GM12878 (cell line): ENCODE data around the gene PSAPL1. TPM values are rescaled to one million over a fixed set of nuclear protein-coding genes. Genes with fewer than 3 reads are reported as not detected.

ENCODE experiments used
- ATAC-seq: fragments of 200-7000 bp; cut with Tn5 transposase; 3 replicates; pipeline ENCODE4 v1.9.1; 2020; ENCODE audit warnings: mild to moderate bottlenecking, moderate library complexity
- BruUV-seq: library from RNA; stranded (reverse); fragments of 400-500 nt; replicated peaks from 2 replicates; lab custom pipeline; 2021; lab: Mats Ljungman, UMichigan
- CTCF ChIA-PET: fragments of 300-600 bp; sonication (Branson Sonifier 250); formaldehyde crosslinking; extraction: SDS; loops from one replicate; lab custom pipeline; 2021; ENCODE audit warnings: inconsistent platforms; lab: Yijun Ruan, JAX
- POLR2A ChIA-PET: fragments of 350-600 bp; formaldehyde crosslinking; extraction: SDS; loops from one replicate; lab custom pipeline; 2021; ENCODE audit warnings: inconsistent platforms; lab: Charles Lee
- RAD21 ChIA-PET: fragments of 300-600 bp; sonication (Branson Sonifier 250); formaldehyde crosslinking; loops from one replicate; lab custom pipeline; 2023; ENCODE audit warnings: antibody characterized with exemption; ENCODE audit not compliant: unreplicated experiment; lab: Charles Lee
- SMC1A ChIA-PET: fragments of 300-600 bp; sonication (Branson Sonifier 250); formaldehyde crosslinking; loops from one replicate; lab custom pipeline; 2023; ENCODE audit not compliant: unreplicated experiment, uncharacterized antibody; lab: Charles Lee
- DNase-seq: peaks from one replicate; pipeline ENCODE4 v3.0.0-alpha.2; 2011; ENCODE audit warnings: low read depth, low spot score
- FAIRE-seq: peaks from 3 replicates; lab custom pipeline; 2011; peaks lifted over from hg19 to GRCh38; lab: Jason Lieb, UNC
- H2AFZ ChIP-seq: 2 replicates; pipeline ENCODE4 v1.6.0; 2011; ENCODE audit warnings: low read depth, low read length, control low read depth; ENCODE audit not compliant: control insufficient read depth
- H3K27ac ChIP-seq: 2 replicates; pipeline ENCODE4 v1.5.1; 2011; ENCODE audit warnings: control low read depth; ENCODE audit not compliant: control insufficient read depth, insufficient read depth
- H3K27me3 ChIP-seq, 2 experiments: replicated peaks in 1 of 2; 2 replicates each; pipeline versions ENCODE4 v1.6.0 to v1.6.1; 2011; ENCODE audit warnings: low read length in 1 of 2; ENCODE audit not compliant: control insufficient read depth in 2 of 2, insufficient read depth in 2 of 2
- H3K36me3 ChIP-seq, 2 experiments: 2 replicates each; pipeline ENCODE4 v1.5.1; 2011; ENCODE audit warnings: low read length in 1 of 2; ENCODE audit not compliant: control insufficient read depth in 2 of 2, insufficient read depth in 2 of 2
- H3K4me1 ChIP-seq: 2 replicates; pipeline ENCODE4 v1.6.1; 2011; ENCODE audit warnings: mild to moderate bottlenecking, low read length, moderate library complexity, mixed read lengths; ENCODE audit not compliant: control insufficient read depth, insufficient read depth
- H3K4me2 ChIP-seq: 2 replicates; pipeline ENCODE4 v1.6.0; 2011; ENCODE audit warnings: control low read depth; ENCODE audit not compliant: control insufficient read depth, insufficient read depth
- H3K4me3 ChIP-seq: fragments of 200-600 bp; sonication (generic); 2 replicates; pipeline ENCODE4 v1.5.1; 2016
- H3K79me2 ChIP-seq: 2 replicates; pipeline ENCODE4 v1.6.0; 2011; ENCODE audit warnings: low read length; ENCODE audit not compliant: control insufficient read depth, insufficient read depth
- H3K9ac ChIP-seq: 2 replicates; pipeline ENCODE4 v1.8.0; 2011; ENCODE audit warnings: low read length, control low read depth, mixed read lengths; ENCODE audit not compliant: control insufficient read depth, insufficient read depth
- H3K9me3 ChIP-seq: replicated peaks from 3 replicates; pipeline ENCODE4 v1.5.1; 2011; ENCODE audit warnings: mild to moderate bottlenecking, low read length; ENCODE audit not compliant: control insufficient read depth, insufficient read depth
- H4K20me1 ChIP-seq: 2 replicates; pipeline ENCODE4 v1.6.0; 2011; ENCODE audit not compliant: control insufficient read depth, insufficient read depth
- JUND ChIP-seq: IDR thresholded peaks from 2 replicates; pipeline ENCODE4 v1.6.1; 2012; ENCODE audit warnings: low read depth, mild to moderate bottlenecking, low read length, improper control_type of control experiment, moderate library complexity
- MYB ChIP-seq: fragments of 150-350 bp; IDR thresholded peaks from 2 replicates; pipeline ENCODE4 v1.6.1; 2014; ENCODE audit warnings: mild to moderate bottlenecking, low read depth, low read length, borderline replicate concordance
- NBN ChIP-seq: fragments of 450-650 bp; IDR thresholded peaks from 2 replicates; pipeline ENCODE4 v1.6.1; 2016
- ZBED1 ChIP-seq: IDR thresholded peaks from 2 replicates; pipeline ENCODE4 v1.6.1; 2016; ENCODE audit warnings: borderline replicate concordance
- WGBS: methylation state at CpG from one replicate; pipeline ENCODE4 v1.1.6; 2016; ENCODE audit warnings: low lambda C conversion rate; ENCODE audit not compliant: insufficient replicate concordance, insufficient coverage; ENCODE audit errors: missing lambda C conversion rate; 5-methylcytosine and 5-hydroxymethylcytosine counted together
- in situ Hi-C: fragments of 300-500 bp; cut with MboI; formaldehyde crosslinking; loops from 9 replicates; pipeline ENCODE4 v1.14.3; 2018; ENCODE audit warnings: mixed read lengths
- intact Hi-C: fragments of 100-400 bp; cut with micrococcal nuclease; formaldehyde crosslinking; loops from one replicate; pipeline ENCODE4 v1.14.2; 2022; ENCODE audit not compliant: unreplicated experiment
- polyA plus RNA-seq, 11 experiments: library from polyadenylated mRNA; depleted of rRNA in 4 of 11; unstranded in 6 of 11; stranded (reverse) in 5 of 11; fragments of >200 nt; fragmentation: Nextera tagmentation in 4 of 11; fragmentation: Illumina TruSeq in 1 of 11; extraction: Ambion mirVana in 4 of 11; extraction: Trizol in 1 of 11; gene quantifications; 1 replicate in 1 of 11; 2 replicates in 10 of 11; pipeline versions ENCODE4 v1.2.1 to v1.2.3, GENCODE V29; 2011 to 2016; ENCODE audit warnings: inconsistent platforms in 2 of 11, missing spikeins in 2 of 11, low read depth in 1 of 11
- total RNA-seq, 4 experiments: library from RNA; depleted of rRNA in 3 of 4; stranded (reverse); fragments of >200 nt in 3 of 4; fragmentation: Illumina TruSeq in 1 of 4; extraction: Trizol in 1 of 4; gene quantifications; 2 replicates each; pipeline versions ENCODE4 v1.2.1 to v1.2.3, GENCODE V29; 2013 to 2021
- TF ChIP-seq, protein P1 (sequence below): fragments of 450-650 bp; formaldehyde crosslinking; IDR thresholded peaks from 2 replicates; pipeline ENCODE4 v1.5.0; 2022; ENCODE audit warnings: mild to moderate bottlenecking, missing genetic modification characterization
- TF ChIP-seq, protein P2 (sequence below): IDR thresholded peaks from 2 replicates; pipeline ENCODE4 v1.6.1; 2011; ENCODE audit warnings: mild to moderate bottlenecking, low read depth, low read length, moderate library complexity; ENCODE audit not compliant: insufficient replicate concordance
- TF ChIP-seq, protein P3 (sequence below): fragments of 150-350 bp; IDR thresholded peaks from 2 replicates; pipeline ENCODE4 v1.6.1; 2014; ENCODE audit warnings: mild to moderate bottlenecking, low read depth, low read length

PSAPL1 gene
- total and polyA plus RNA-seq, 10 of the 15 experiments (the other 5 are each of a cell fraction or from before 2014, with no cell fraction given), result not detected

DNA sequence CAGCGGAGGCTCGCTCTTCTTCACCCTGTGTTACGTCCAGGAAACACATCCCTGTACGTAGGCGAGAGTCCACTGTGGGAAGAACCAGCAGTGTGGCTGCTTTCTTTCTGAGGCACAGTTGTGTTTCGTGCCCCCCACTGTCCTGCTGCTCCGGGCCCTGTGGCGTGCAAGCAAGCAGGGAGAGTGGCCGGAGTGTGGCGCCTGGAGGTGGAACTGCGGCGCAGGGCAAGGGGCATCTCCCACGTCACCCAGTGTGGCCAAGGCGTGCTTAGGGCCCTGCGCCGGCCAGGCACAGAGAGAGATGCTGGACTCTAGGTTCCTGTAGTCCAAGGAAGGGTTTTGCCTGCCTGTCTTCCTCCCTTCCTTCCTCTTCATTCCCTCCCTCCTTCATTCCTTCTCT lies 13.3 kb upstream of the PSAPL1 start (continued):
- TF ChIP-seq, protein P1, sequence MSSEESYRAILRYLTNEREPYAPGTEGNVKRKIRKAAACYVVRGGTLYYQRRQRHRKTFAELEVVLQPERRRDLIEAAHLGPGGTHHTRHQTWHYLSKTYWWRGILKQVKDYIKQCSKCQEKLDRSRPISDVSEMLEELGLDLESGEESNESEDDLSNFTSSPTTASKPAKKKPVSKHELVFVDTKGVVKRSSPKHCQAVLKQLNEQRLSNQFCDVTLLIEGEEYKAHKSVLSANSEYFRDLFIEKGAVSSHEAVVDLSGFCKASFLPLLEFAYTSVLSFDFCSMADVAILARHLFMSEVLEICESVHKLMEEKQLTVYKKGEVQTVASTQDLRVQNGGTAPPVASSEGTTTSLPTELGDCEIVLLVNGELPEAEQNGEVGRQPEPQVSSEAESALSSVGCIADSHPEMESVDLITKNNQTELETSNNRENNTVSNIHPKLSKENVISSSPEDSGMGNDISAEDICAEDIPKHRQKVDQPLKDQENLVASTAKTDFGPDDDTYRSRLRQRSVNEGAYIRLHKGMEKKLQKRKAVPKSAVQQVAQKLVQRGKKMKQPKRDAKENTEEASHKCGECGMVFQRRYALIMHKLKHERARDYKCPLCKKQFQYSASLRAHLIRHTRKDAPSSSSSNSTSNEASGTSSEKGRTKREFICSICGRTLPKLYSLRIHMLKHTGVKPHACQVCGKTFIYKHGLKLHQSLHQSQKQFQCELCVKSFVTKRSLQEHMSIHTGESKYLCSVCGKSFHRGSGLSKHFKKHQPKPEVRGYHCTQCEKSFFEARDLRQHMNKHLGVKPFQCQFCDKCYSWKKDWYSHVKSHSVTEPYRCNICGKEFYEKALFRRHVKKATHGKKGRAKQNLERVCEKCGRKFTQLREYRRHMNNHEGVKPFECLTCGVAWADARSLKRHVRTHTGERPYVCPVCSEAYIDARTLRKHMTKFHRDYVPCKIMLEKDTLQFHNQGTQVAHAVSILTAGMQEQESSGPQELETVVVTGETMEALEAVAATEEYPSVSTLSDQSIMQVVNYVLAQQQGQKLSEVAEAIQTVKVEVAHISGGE, result no peak
- no peak for TF ChIP-seq ZBED1

DNA sequence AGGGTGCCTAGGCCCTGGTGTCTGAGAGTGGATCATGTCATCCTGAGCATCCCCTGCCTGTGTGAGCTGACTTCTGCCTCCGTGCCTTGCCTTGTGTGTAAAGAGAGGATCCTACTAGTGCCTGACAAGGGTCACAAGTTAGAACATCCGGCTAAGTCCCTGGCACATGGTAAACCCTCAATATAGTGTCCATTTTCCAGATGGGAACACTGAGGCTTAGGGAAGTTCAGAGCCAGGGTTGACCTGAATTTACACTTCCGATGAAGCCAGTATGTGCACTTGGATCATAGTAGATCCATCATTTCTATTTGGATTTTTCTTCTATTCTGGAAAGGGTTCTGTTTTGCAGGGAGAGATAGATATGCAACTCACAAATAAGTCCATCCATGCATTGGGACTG lies 12.5 kb upstream of the PSAPL1 start:
- no peaks in the 10 kb centered on the region for H3K4me1 ChIP-seq
- no peak overlapping the region for H3K9ac ChIP-seq
- H3K4me2 ChIP-seq, result no peak overlapping the region
- no peak for FAIRE-seq
- H3K36me3 ChIP-seq, result no peaks in the 10 kb centered on the region
- intact Hi-C loops (no loop called here), in situ Hi-C loops (no loop called here)
- DNase-seq, result no peak
- WGBS, result 47% methylated on average over 3 of the region's 3 CpGs
- H3K27me3 ChIP-seq, result no peaks in the 10 kb centered on the region
- H3K27ac ChIP-seq, result no peak overlapping the region
- ChIA-PET POLR2A (no interaction called here), SMC1A (no interaction called here), CTCF (no interaction called here), RAD21 (no interaction called here)
- no peak overlapping the region for H2AFZ ChIP-seq
- no peaks in the 10 kb centered on the region for H3K79me2 ChIP-seq
- H4K20me1 ChIP-seq, result no peaks in the 10 kb centered on the region
- no peaks in the 10 kb centered on the region; the same call in 2 of the 3 replicates for H3K9me3 ChIP-seq
- no peak for ATAC-seq
- BruUV-seq, result no TSS peak
- H3K4me3 ChIP-seq, result no peak overlapping the region
- no peak for TF ChIP-seq NBN
- no peak for TF ChIP-seq JUND
- TF ChIP-seq, protein P2, sequence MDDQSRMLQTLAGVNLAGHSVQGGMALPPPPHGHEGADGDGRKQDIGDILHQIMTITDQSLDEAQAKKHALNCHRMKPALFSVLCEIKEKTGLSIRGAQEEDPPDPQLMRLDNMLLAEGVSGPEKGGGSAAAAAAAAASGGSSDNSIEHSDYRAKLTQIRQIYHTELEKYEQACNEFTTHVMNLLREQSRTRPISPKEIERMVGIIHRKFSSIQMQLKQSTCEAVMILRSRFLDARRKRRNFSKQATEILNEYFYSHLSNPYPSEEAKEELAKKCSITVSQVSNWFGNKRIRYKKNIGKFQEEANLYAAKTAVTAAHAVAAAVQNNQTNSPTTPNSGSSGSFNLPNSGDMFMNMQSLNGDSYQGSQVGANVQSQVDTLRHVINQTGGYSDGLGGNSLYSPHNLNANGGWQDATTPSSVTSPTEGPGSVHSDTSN, result no peak
- no peak for TF ChIP-seq MYB
- TF ChIP-seq, protein P3, sequence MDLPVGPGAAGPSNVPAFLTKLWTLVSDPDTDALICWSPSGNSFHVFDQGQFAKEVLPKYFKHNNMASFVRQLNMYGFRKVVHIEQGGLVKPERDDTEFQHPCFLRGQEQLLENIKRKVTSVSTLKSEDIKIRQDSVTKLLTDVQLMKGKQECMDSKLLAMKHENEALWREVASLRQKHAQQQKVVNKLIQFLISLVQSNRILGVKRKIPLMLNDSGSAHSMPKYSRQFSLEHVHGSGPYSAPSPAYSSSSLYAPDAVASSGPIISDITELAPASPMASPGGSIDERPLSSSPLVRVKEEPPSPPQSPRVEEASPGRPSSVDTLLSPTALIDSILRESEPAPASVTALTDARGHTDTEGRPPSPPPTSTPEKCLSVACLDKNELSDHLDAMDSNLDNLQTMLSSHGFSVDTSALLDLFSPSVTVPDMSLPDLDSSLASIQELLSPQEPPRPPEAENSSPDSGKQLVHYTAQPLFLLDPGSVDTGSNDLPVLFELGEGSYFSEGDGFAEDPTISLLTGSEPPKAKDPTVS, result no peak
